ENCODE results near the gene DALRD3.

- TF ChIP-seq CTCF (IDR thresholded peaks at IDR 0.05) (no peak), POLR2A (IDR thresholded peaks at IDR 0.05) (no peak)
These were observed 1.6 kb upstream of the DALRD3 start for GRCh38 chr3:49019941-49020329.

All from right lobe of liver (tissue), 4 donors.